Lung (tissue), 12 donors: ENCODE measurements around the gene CORT. TPM values are rescaled to one million over a fixed set of nuclear protein-coding genes. Genes with fewer than 3 reads are reported as not detected.

Source experiments
- ATAC-seq: fragments of 200-7000 bp; cut with Tn5 transposase; one replicate; pipeline ENCODE4 v1.9.1; 2020; ENCODE audit warnings: moderate number of reproducible peaks; ENCODE audit not compliant: insufficient read depth, low FRiP score
- DNase-seq, 3 donors: peaks; one replicate each; pipeline ENCODE4 v3.0.0-alpha.2; 2013 to 2017
- H3K27ac ChIP-seq, 2 donors: one replicate each; pipeline ENCODE4 v1.5.1; 2013; ENCODE audit warnings: mild to moderate bottlenecking in 2 of 2, moderate library complexity in 2 of 2, control low read depth in 1 of 2, inconsistent platforms in 1 of 2, low read depth in 1 of 2, low read length in 1 of 2
- H3K27me3 ChIP-seq, 3 donors: one replicate each; pipeline ENCODE4 v1.5.1; 2013; ENCODE audit warnings: low read length in 2 of 3; ENCODE audit not compliant: control insufficient read depth in 3 of 3, insufficient read depth in 3 of 3
- H3K36me3 ChIP-seq, 4 donors: one replicate each; pipeline ENCODE4 v1.5.1; 2013; ENCODE audit warnings: low read length in 4 of 4, mild to moderate bottlenecking in 1 of 4, moderate library complexity in 1 of 4; ENCODE audit not compliant: control insufficient read depth in 4 of 4, insufficient read depth in 4 of 4
- H3K4me1 ChIP-seq, 5 donors: one replicate each; pipeline ENCODE4 v1.5.1; 2013; ENCODE audit warnings: low read length in 5 of 5, mild to moderate bottlenecking in 2 of 5, moderate library complexity in 1 of 5; ENCODE audit not compliant: control insufficient read depth in 5 of 5, insufficient read depth in 5 of 5
- H3K4me3 ChIP-seq: one replicate; pipeline ENCODE4 v1.5.1; 2013; ENCODE audit warnings: mild to moderate bottlenecking, control low read depth, moderate library complexity
- H3K9ac ChIP-seq, 2 donors: one replicate each; pipeline ENCODE4 v1.5.1; 2013; ENCODE audit warnings: low read length in 2 of 2, control low read depth in 1 of 2; ENCODE audit not compliant: insufficient read depth in 1 of 2
- H3K9me3 ChIP-seq, 4 donors: one replicate each; pipeline ENCODE4 v1.5.1; 2013; ENCODE audit warnings: low read length in 3 of 4, mild to moderate bottlenecking in 1 of 4, moderate library complexity in 1 of 4; ENCODE audit not compliant: control insufficient read depth in 4 of 4, insufficient read depth in 3 of 4
- WGBS, 2 donors: extraction: QIAGEN DNeasy Blood & Tissue Kit; methylation state at CpG; one replicate each; pipeline ENCODE4 v1.1.7; 2013; 5-methylcytosine and 5-hydroxymethylcytosine counted together
- polyA plus RNA-seq, 2 donors: library from polyadenylated mRNA; stranded (reverse); fragments of 200-250 nt; gene quantifications; one replicate each; pipeline ENCODE4 v1.2.1, GENCODE V29; 2013
- total RNA-seq, 2 donors: library from RNA; depleted of rRNA in 1 of 2; stranded (reverse); fragments of >200 nt in 1 of 2; gene quantifications; one replicate each; pipeline ENCODE4 v1.2.1, GENCODE V29; 2014 to 2021
- TF ChIP-seq, protein P1 (sequence below): IDR thresholded peaks from 2 replicates; pipeline ENCODE4 v1.5.1; 2012; ENCODE audit warnings: mild to moderate bottlenecking; ENCODE audit errors: control extremely low read depth, extremely low read depth
- donor health status: control.
- donor health status: control.
- donor health status: Bipolar disorder and iron deficiency.
- donor health status: healthy.
- donor health status: DM: yes; HTN: yes; CAD: no.

CORT gene
- total and polyA plus RNA-seq, 4 donors: 0.10 to 0.40 (median 0.20) TPM; not detected in 1

- Histone ChIP-seq H3K4me3 (peak overlapping the region; percentile 81), H3K36me3 (peaks cover 0 to 2% (median 0%) of the 10 kb centered on the region in 4 donors), H3K27me3 (no peaks in the 10 kb centered on the region), H3K27ac (peak overlapping the region in 1 of 2 donors; percentile 73), H3K9me3 (no peaks in the 10 kb centered on the region), H3K4me1 (peaks cover 0 to 20% (median 3%) of the 10 kb centered on the region in 5 donors), H3K9ac (peak overlapping the region; percentile 8 to 68)
- TF ChIP-seq, protein P1, sequence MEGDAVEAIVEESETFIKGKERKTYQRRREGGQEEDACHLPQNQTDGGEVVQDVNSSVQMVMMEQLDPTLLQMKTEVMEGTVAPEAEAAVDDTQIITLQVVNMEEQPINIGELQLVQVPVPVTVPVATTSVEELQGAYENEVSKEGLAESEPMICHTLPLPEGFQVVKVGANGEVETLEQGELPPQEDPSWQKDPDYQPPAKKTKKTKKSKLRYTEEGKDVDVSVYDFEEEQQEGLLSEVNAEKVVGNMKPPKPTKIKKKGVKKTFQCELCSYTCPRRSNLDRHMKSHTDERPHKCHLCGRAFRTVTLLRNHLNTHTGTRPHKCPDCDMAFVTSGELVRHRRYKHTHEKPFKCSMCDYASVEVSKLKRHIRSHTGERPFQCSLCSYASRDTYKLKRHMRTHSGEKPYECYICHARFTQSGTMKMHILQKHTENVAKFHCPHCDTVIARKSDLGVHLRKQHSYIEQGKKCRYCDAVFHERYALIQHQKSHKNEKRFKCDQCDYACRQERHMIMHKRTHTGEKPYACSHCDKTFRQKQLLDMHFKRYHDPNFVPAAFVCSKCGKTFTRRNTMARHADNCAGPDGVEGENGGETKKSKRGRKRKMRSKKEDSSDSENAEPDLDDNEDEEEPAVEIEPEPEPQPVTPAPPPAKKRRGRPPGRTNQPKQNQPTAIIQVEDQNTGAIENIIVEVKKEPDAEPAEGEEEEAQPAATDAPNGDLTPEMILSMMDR: no peak
- DNase-seq: peak in 2 of 3 donors; percentile 24 to 43
- 26 to 28% methylated on average over 30 of the region's 30 CpGs for WGBS, 2 donors
- no peak for ATAC-seq
These were observed 18.6 kb upstream of the CORT start for GRCh38 chr1:10431070-10431730.

DNA sequence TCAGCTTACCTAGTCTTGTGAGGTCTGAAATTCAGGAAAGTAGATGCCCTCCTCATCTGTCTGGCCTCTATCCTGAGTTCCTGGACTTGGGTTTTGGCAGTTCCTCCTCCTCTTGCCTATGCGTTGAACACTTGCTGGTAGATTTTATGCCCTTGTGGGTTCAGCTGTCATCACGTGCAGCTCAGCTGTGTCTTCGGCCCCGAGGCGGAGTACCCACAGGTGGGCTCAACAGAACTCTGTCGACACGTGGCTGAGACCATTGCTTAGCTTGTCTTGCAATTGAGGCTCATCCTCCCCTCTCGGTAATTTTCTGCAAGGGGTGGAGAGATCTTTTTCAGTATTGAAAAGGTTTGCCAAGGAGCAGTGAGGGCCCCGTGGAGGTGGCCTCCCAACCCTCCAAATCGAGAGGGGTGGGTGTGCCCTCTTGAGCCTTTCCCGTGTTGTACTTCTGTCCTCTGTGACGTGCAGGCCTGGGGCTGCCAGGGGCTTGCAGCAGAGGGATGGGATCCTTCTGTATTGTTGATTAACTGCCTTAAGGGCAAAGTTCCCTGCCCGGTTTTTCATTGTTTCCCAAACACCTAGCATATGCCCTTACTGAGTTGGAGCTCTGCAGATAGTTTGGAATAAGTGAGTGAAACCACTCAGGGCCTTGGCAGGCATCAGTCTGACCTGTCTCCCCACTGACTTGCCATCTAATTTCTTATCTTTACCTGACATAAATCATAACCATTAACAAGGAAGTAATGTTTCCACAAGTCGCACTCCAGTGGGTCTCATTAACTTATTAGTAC, 16.7 kb upstream of the CORT start:
- Histone ChIP-seq H3K9ac (no peak overlapping the region), H3K27me3 (no peaks in the 10 kb centered on the region), H3K4me1 (peaks cover 0 to 20% (median 3%) of the 10 kb centered on the region in 5 donors), H3K36me3 (peaks cover 0 to 2% (median 0%) of the 10 kb centered on the region in 4 donors), H3K4me3 (no peak overlapping the region), H3K9me3 (no peaks in the 10 kb centered on the region), H3K27ac (no peak overlapping the region)
- ATAC-seq (no peak), DNase-seq (no peak)
- 70 to 81% methylated on average over 14 of the region's 14 CpGs for WGBS, 2 donors
- TF ChIP-seq, protein P1: no peak

DNA sequence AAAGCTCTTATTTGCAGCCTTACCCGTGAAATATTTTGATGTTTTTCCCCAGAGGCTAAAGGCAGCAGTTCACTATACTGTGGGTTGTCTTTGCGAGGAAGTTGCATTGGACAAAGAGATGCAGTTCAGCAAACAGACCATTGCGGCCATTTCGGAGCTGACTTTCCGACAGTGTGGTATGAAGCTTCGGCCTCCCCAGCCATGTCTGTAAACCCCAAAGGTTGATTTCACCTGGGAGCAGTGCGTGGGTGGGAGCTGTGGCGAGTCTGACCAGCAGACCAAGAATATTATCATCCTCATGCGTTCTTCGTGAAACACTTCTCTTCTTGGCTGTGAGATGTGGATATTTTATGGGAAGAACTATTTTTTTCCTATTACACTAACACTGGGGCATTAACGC, 16.0 kb upstream of the CORT start:
- Histone ChIP-seq H3K4me1 (peaks cover 0 to 24% (median 3%) of the 10 kb centered on the region in 5 donors), H3K27me3 (no peaks in the 10 kb centered on the region), H3K36me3 (peaks cover 0 to 2% (median 0%) of the 10 kb centered on the region in 4 donors), H3K9ac (no peak overlapping the region), H3K27ac (no peak overlapping the region), H3K4me3 (no peak overlapping the region), H3K9me3 (no peaks in the 10 kb centered on the region)
- WGBS, 2 donors: 79 to 91% methylated on average over 11 of the region's 11 CpGs
- DNase-seq (no peak), ATAC-seq (no peak)
- TF ChIP-seq, protein P1: no peak
